ENCODE measurements around the gene KCNQ1.

DNA sequence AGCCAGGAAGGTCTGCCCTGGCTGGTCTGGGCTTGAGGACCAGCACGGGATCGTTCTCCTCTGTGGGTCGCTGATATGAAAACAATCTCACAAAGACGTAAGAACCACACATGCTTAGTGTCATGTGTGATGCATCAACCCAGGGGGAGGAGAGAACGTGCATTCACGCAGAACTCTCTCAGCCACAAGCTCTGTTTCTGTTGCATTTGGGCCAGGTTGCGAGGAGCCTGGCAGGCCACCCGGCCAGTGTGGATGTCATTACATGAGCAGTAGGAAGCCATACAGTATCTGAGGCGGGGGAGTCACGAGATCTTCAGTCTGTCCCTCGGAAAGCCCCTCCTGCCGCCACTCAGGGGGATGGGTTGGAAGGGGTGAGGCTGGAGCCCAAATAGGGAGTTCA, 308.1 kb downstream of the KCNQ1 start:
- TF ChIP-seq POLR2AphosphoS5 (IDR thresholded peaks at IDR 0.05; ENCODE audit: low read depth, low read length) (no peak), POLR2A (IDR thresholded peaks at IDR 0.05; ENCODE audit: low read depth, low read length) (no peak)

Data from GM12892 (cell line).